GM19438 (cell line): Measurements from ENCODE around the gene SOX10.
A peak's percentile ranks its signal among the peaks of the same experiment; 100 is the strongest.
"Not testable (repeated sequence)": the region's sequence is repeated elsewhere in the genome, so short reads cannot be mapped to it uniquely, and the experiment has no call there.

Source experiments
- ATAC-seq: cut with Tn5 transposase; IDR thresholded peaks from one replicate; pipeline ENCODE4 v1.9.1; 2021; ENCODE audit warnings: low read depth; ENCODE audit not compliant: unreplicated experiment

Gene SOX10

GRCh38 chr22:37967637-37968451 lies 16.5 kb downstream of the SOX10 start:
- ATAC-seq: no peak

DNA sequence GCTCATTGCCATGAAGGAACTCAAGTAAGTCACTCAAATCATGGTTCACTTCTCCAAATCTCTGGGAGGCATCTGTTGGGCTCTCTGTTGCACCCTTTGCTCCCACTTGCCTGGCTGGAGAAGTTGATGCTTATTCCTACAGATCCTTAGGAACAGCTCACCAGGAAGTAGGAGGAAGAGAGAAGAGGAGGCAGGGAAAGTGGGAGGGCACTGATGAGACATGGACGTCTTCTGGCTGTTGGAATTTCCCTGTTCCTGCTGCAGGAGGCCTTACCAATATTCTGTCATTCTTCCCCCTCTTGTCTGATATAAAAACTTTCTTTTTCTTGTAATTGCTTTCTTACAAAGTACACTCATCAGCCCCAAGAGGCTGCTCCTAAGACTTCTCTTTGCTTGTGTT lies 17.2 kb downstream of the SOX10 start:
- ATAC-seq: no peak

DNA sequence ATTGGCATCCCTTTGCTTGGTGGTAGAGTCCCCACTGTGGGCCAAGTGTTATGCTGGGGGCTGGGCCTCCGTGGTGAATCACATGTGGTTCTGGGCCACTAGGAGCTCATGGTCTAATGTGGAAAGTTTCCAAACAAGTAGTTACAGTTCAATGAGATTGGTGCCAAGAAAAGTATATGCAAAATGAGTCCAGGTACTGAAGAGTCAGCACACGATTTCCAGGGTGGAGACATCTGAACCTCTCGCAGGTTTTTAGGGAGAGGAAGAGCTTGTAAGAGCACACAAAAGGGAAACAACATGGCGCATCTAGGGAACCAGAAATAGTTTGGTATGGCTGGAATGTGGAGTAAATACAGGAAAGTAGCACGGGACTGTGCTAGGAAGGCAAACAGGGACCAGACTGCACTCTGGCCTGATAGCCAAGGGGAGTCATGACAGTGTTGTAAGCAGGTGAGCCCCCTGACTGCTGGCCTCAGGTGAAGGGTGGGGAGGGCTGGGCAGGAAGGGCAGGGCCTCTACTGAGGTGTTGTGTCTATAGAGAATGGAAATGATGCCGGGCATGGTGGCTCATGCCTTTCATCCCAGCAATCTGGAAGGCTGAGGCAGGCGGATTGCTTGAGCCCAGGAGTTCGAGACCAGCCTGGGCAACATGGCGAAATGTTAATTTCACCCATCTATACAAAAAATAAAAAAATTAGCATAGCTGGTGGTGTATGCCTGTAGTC lies 18.3 kb downstream of the SOX10 start:
- ATAC-seq: no peak

GRCh38 chr22:37961062-37961461 lies 23.3 kb downstream of the SOX10 start:
- no peak for ATAC-seq

GRCh38 chr22:37959231-37959825 lies 25.0 kb downstream of the SOX10 start:
- ATAC-seq: no peak

- no peak for ATAC-seq
These were observed 27.1 kb downstream of the SOX10 start for GRCh38 chr22:37957232-37957631.

GRCh38 chr22:37955825-37956397 lies 28.4 kb downstream of the SOX10 start:
- ATAC-seq: not testable (repeated sequence)

GRCh38 chr22:37954686-37955085 lies 29.7 kb downstream of the SOX10 start:
- ATAC-seq: no peak

- ATAC-seq: peak; percentile 83
These were observed 30.7 kb downstream of the SOX10 start, which contains the start of the genes C22orf23 and POLR2F for GRCh38 chr22:37953437-37954179. C22orf23 (minus strand) TSS chr22:37953601; CDS start chr22:37953149, 452 bp downstream. POLR2F (plus strand) TSS chr22:37953699; CDS start chr22:37953788, 89 bp downstream.

DNA sequence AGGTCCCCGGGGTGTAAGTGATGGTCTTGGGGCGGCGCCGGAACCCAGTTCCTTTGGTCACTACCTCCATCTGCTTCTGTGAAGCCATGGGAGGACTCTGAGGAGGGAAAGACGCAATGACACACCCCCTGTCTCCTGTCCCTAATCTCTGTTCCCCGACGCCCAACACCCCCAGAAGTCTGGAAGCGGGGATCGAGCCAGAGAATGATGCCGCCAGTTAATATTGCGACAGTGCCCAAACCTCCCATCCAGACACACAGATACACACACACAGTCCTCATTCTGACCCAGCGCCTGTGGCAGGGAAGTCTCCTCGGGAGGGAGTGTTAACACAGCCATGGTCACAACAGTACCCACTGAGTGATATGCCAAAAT lies 31.3 kb downstream of the SOX10 start:
- ATAC-seq: no peak

DNA sequence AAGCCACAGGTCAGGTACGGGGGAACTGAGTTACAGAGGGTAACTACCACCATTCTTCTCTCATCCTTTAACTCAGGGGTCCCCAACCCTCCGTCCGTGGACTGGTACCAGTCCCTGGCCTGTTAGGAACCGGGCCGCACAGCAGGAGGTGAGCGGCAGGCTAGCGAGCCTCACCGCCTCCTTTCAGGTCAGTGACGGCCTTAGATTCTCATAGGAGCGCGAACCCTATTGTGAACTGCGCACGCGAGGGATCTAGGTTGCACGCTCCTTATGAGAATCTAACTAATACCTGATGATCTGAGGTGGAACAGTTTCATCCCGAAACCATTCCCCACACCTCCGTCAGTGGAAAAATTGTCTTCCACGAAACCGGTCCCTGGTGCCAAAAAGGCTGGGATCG lies 31.7 kb downstream of the SOX10 start:
- ATAC-seq: not testable (repeated sequence)

DNA sequence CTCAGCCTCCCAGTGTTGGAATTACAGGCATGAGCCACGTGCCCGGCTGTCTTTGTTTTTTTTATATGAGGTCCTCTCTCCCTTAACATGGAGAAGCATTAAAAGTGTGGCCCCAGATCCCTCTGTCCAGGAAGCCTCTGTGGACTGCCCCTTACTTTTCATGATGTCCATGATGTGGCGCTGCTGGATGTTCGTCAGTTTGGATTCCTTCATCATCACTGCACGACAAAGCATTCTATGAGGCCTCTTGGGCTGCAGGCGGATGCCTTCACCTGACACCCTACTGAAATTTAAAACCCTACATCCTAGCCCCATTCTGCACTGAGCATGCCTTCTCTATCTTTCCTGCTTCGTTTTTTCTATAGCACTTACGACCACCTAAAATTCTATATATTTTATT lies 33.0 kb downstream of the SOX10 start:
- ATAC-seq: no peak

DNA sequence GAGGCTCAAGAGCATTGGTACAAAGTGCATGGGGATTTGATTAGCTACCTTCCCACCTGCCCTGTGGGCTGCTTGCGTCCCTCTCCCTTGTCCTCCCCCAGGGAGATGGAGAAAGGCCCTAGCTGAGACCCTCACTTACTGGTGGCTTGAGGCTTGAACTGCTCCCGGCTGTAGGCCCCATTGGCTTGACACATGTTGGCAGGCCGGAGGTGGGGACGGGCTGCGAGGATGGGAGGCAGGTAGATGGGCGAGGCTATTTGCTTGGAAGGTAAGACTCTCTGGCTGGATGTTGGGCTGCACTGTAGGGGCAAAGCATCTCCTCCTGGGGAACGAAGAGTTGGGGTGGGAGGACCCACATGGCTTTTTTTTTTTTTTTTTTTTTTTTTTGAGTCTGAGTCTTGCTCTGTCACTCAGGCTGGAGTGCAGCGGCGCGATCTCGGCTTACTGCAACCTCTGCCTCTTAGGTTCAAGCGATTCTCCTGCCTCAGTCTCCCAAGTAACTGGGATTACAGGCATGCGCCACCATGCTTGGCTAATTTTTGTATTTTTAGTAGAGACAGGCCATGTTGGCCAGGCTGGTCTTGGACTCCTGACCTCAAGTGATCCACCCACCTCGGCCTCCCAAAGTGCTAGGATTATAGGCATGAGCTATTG lies 37.1 kb downstream of the SOX10 start:
- not testable (repeated sequence) for ATAC-seq

GRCh38 chr22:37944423-37944822 lies 39.9 kb downstream of the SOX10 start:
- not testable (repeated sequence) for ATAC-seq

DNA sequence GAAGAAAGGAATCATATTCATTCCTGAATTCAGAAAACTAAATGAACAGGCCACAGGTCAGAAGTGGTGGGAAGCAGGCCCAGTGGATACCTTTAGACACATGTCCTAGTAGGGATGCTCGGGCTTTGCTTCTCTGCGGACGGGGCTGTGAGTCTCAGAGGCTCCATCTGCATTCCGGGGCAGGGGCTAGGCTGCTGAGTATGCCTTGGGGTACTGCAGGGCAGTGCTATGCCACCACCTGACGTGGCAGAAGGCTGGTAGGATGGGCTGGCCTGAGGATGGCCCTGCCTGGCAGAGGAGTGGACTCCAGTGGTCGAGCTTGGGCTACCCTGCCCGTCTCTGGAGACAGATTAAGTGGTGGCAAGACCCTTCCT lies 40.5 kb downstream of the SOX10 start:
- no peak for ATAC-seq

GRCh38 chr22:37943136-37943824 lies 41.1 kb downstream of the SOX10 start:
- ATAC-seq: no peak

DNA sequence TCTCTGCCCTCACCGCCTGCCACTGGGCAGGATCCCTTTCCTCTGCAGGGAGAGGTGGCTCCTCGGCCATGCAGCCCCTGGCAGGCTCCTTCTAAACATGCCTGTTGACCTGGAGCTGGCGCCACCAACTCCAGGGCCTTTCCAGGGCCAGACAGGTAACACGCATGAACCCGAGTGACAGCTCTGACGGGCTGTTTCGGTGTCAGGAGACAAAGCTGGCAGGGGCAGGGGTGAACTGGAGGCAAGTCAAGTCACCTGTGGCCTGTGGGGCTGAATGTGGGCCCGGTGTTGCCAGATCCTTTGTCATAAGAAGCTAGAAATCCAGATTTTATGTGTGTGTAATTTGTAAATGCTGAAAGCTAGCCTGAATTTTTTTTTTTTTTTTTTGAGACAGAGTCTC lies 42.2 kb downstream of the SOX10 start:
- no peak for ATAC-seq

- no peak for ATAC-seq
These were observed 43.5 kb downstream of the SOX10 start for GRCh38 chr22:37940698-37941376.
